Fibroblast of villous mesenchyme (primary cell): ENCODE measurements around the gene ERGIC1. TPM values are rescaled to one million over a fixed set of nuclear protein-coding genes. Genes with fewer than 3 reads are reported as not detected.
A peak's percentile ranks its signal among the peaks of the same experiment; 100 is the strongest.
"Not testable (repeated sequence)": the region's sequence is repeated elsewhere in the genome, so short reads cannot be mapped to it uniquely, and the experiment has no call there.

Experiments
- DNase-seq: peaks from one replicate; pipeline ENCODE4 v3.0.0-alpha.2; 2010; ENCODE audit warnings: low read depth
- H3K4me3 ChIP-seq: 2 replicates; pipeline ENCODE4 v1.5.1; 2011; ENCODE audit warnings: low read depth, mild to moderate bottlenecking, low read length
- total RNA-seq: library from RNA; depleted of rRNA; stranded (reverse); fragments of >200 nt; gene quantifications from 2 replicates; pipeline ENCODE4 v1.2.3, GENCODE V29; 2012
- TF ChIP-seq, protein P1 (sequence below): IDR thresholded peaks from 2 replicates; pipeline ENCODE4 v1.5.1; 2012; ENCODE audit warnings: low read depth, mild to moderate bottlenecking, low read length; ENCODE audit not compliant: insufficient read depth

ERGIC1 gene
- total RNA-seq, 1 donor, result 139 TPM

DNA sequence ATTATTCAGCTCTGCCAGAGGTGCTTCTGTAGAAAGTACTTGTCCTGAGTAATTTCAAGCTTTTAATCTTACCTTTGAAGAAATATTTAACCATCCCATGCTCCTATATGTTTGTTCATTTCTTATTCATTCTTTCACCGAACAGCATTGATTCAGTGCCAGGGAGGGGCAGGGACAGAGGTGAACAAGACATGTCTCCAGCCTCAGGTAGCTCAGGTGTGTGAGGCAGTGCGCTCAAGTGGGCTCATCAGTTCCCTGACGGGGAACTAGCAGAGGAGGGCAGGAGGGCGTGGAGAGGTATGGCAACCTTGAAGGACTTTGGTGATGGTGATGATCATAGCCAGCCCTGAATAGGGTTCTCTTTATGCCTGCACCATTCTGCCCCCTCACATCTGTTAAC, 25.9 kb downstream of the ERGIC1 start:
- H3K4me3 ChIP-seq, result no peak overlapping the region
- TF ChIP-seq, protein P1, sequence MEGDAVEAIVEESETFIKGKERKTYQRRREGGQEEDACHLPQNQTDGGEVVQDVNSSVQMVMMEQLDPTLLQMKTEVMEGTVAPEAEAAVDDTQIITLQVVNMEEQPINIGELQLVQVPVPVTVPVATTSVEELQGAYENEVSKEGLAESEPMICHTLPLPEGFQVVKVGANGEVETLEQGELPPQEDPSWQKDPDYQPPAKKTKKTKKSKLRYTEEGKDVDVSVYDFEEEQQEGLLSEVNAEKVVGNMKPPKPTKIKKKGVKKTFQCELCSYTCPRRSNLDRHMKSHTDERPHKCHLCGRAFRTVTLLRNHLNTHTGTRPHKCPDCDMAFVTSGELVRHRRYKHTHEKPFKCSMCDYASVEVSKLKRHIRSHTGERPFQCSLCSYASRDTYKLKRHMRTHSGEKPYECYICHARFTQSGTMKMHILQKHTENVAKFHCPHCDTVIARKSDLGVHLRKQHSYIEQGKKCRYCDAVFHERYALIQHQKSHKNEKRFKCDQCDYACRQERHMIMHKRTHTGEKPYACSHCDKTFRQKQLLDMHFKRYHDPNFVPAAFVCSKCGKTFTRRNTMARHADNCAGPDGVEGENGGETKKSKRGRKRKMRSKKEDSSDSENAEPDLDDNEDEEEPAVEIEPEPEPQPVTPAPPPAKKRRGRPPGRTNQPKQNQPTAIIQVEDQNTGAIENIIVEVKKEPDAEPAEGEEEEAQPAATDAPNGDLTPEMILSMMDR, result no peak
- DNase-seq, result no peak

DNA sequence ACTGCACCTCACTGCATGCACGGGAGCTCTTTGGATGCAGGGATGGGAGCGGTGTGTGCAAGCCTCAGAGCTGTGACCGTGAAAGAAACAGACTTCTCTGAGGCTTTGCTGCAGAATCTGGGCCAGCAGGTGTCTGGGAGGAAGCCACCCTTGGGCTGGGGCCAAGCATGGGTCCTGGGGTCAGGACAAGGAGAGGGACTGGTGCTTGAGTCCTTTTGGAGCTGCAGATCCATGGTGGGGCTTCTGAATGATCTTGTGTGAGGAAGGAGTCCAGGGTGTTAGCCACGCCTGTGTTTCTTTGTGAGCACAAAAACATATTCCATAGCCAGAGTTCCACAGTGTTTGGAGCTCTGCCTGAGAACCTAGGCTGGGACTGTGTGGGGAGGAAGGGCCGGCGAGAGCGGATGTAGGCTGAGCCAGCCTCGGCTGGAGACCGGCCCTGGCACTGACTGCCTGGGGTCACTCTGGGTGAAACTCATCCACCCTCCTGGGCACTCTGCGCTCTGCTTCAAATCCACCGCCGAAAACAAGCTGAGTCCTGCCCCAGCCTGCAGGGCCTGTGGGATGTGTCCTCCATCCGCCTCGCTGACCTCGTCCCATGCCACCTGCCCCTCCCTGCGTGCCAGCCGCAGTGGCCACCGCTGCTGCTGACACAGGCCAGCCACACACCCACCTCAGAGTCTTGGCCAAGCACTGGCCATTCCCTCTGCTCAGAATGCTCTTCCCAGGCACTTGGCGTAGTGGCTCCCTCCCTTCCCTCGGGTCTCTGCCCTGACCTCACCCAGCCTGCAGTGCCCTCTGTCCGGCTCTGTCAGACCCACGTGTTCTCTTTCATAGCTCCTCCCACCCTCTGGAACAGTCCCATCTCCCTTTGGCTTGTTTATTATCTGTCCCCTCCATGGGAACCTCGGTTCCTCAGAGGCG, 26.7 kb downstream of the ERGIC1 start:
- DNase-seq, result peak; percentile 65
- no peak overlapping the region for H3K4me3 ChIP-seq
- TF ChIP-seq, protein P1, result no peak

DNA sequence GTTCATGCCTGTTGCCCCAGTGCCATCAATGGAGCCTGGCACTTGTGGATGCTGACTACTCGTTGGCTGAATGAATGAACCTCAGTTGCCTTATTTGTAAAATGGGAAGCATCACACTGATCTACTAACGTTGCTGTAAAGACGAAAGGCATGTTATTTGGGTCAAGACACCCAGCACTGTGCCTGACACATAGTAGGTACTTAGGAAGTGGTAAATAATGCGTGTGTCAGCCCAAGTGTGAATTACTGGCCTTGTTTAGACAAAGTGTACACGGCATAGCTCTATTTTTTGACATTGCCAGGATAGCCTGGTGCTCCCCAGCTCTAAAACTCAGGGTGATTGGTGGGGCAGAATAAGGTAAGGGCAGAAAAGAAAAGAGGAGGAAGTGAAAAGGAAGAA, 27.4 kb downstream of the ERGIC1 start:
- DNase-seq, result no peak
- TF ChIP-seq, protein P1, result no peak
- no peak overlapping the region for H3K4me3 ChIP-seq

DNA sequence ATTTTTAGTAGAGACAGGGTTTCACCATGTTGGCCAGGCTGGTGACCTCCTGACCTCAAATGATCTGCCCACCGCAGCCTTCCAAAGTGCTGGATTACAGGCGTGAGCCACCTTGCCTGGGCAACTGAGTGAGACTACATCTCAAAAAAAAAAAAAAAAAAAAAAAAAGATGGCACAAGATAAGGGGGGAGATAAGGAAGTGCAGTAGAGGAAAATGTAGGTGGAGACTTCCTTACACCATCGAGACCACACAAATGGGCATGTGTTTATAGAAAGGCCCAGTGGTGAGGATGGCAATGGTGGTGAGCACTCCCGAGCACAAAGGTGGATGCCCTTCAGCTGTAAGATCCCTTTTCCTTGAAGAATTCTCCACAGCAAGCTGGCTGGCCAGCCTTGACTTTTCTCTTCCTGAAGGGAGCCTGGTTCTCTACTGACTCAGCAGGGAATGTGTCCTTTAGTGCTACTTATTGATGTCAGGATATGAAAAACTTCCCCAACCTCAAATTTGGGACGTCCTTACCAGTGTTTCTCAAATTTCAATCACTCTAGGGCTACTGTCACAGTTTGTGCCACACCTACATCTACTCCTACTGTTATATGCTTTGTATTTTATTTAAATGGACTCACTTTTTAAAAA, 28.2 kb downstream of the ERGIC1 start:
- TF ChIP-seq, protein P1, result no peak
- H3K4me3 ChIP-seq, result no peak overlapping the region
- DNase-seq, result no peak

DNA sequence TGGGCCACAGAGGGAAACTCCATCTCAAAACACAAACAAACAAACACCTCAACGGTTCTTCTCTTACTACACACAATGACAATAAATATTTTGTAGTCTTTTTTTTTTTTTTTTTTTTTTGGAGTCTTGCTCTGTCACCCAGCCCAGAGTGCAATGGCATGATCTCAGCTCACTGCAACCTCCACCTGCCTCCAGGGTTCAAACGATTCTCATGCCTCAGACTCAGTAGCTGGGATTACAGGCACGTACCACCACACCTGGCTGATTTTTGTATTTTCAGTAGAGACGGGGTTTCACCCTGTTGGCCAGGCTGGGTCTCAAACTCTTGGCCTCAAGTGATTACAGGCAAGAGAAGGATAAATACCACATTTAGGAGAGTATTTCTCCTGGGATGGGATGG, 30.1 kb downstream of the ERGIC1 start:
- DNase-seq, H3K4me3 ChIP-seq: not testable (repeated sequence)

DNA sequence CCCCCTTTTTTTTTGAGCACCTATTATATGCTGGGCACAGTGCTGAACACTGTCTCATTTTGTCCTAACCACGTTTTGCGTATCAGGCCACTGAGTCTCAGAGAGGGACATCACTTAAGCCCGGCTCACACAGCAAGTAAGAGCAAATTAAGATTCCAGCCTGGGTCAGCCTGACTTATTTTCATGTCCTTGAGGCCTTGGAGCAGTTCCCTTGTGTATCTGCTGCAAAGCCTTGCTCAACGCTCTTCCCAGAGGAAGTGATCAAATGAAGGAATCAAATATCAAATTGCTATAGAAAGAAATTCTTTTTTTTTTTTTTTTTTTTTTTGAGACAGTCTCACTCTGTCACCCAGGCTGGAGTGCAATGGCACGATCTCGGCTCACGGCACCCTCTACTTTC, 30.7 kb downstream of the ERGIC1 start:
- TF ChIP-seq, protein P1, result no peak
- DNase-seq, result peak; percentile 45
- H3K4me3 ChIP-seq, result no peak overlapping the region

DNA sequence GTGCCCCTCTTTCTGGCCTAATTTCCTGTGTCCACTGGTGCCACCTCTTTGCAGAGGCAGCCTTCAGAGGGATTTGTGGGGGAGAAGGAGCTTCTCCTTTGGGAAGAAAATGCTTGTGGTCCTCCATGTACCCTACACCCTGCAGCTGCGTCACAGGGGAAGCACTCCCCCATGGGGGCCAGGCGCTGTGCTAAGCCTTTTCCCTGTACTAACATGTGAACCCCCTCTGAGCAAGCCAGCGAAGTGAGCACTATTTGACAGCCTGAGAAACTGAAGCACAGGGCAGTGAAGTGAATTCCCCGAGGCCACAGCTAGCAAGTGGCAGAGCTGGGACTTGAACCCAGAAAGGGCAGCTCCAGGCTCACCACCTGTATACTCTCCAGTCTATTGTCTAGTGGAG, 32.3 kb downstream of the ERGIC1 start:
- no peak for DNase-seq
- H3K4me3 ChIP-seq, result no peak overlapping the region
- TF ChIP-seq, protein P1, result no peak
